Measurements from ENCODE around the gene SPATA25.
A peak's percentile ranks its signal among the peaks of the same experiment; 100 is the strongest.

Gene SPATA25

DNA sequence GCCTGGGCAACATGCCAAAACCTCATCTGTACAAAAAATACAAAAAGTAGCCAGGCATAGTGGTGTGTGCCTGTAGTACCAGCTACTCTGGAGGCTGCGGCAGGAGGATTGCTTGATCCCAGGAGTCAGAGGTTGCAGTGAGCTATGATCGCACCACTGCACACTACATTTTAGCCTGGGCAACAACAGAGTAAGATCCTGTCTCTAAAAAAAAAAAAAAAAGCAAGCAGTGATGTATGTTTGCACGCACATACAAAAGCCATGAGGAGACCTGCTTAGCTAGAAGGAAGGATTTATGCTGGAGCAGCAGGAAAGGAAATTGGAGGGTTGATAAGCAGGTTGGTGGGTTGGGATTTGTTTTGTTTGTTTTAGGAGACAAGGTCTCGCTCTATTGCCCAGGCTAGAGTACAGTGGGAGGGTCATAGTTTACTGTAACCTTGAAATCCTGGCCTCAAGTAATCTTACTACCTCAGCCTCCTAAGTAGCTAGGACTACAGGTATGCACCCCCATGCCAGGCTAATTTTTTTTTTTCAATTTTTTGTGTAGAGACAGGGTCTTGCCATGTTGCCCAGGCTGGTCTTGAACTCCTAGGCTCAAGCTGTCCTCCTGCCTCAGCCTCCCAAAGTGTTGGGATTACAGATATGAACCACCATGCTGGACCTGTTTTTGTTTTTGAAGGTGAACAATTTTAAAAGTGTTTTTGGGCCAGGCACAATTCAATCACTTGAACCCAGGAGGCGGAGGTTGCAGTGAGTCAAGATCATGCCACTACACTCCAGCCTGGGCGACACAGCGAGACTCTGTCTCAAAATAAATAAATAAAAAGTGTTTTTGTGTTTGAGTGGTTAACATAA lies 26.0 kb downstream of the SPATA25 start:
- DNase-seq: no peak

DNA sequence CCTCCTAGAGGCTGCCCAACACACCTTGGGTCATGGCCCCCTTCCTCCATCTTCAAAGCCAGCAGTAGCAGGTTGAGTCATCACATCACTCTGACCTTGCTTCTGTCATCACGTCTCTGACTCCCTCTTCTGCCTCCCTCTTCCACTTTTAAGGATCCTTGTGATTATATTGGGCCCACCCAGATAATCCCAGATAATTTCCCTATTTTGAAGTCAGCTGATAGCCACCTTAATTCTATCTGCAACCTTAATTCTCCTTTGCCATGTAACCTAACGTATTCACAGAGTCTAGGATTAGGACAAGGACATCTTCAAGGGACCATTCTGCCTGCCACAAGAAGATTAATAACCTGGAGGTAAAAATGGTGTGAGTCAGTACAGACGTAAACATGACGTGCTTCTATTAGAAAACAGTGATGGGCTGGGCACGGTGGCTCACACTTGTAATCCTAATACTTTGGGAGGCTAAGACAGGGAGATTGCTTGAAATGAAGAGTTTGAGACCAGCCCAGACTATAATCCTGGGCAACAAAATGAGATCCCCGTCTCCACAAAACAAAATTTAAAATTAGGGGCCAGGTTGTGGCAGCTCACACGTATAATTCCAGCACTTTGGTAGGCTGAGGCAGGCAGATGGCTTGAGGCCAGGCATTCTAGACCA lies 26.7 kb downstream of the SPATA25 start:
- no peak for DNase-seq

GRCh38 chr20:45859916-45860315 lies 27.5 kb downstream of the SPATA25 start:
- DNase-seq: no peak

DNA sequence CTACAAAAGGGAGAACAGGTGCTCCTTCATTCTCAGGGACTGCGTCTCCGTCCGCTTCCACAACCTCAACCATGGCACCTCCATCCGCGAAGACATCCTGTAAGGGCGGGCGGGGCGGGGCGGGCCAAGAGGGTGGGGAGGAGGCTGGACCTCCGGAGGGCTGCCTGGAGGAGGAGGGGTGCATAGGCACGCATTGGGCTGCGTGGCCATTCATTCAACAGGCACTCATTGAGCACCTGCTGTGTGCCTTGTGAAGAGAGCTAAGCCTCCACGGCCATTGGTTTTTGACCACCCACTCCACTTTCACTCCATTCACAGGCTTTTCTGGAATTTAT lies 29.6 kb downstream of the SPATA25 start:
- DNase-seq: no peak

GRCh38 chr20:45857114-45857881 lies 30.1 kb downstream of the SPATA25 start, which contains the start of the genes ACOT8 and ZSWIM3:
Gene ACOT8, minus strand, starts transcription at chr20:45857392. Its CDS starts 77 bp downstream, at chr20:45857315.
Gene ZSWIM3, plus strand, starts transcription at chr20:45857614. Its CDS starts 212 bp downstream, at chr20:45857826.
- peak; percentile 83 for DNase-seq

GRCh38 chr20:45853484-45853883 lies 33.9 kb downstream of the SPATA25 start:
- no peak for DNase-seq

GRCh38 chr20:45852326-45852725 lies 35.1 kb downstream of the SPATA25 start:
- no peak for DNase-seq

DNA sequence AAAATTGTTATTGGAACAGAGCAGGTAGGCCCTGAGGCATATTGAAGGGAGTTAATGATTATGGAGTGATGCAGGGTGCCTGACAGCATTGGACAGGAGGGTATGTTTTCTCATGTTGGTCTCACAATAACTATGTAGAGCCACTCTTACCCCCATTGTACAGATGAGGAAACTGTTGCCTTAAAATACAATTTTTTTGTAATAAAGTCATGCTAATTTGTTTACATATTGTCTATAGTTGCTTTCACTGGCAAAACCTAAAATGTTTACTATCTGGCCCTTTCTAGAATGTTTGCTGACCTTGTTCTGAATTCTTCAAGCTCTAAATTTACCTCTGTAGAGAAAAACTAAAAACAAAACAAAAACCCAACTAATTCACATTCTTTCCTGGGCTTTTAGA lies 35.9 kb downstream of the SPATA25 start:
- DNase-seq: no peak

DNA sequence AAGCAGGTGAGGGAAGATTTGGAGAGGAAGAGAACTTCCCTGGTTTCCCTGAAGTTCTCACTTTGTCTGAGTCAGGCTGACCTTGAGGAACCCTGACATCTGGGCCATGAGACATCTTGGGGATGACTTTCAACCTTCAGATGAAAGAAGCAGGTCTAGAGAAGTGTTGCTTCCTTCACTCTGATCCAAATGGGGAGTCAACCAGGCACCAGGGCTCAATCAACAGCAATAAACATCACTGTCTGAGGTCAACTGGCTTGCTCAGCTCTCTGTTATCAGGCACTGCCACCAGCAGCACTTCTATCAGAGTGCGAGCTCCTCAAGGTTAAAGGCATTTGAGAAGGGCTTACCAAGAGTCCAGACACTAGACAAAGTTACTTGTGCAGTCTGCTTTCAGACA lies 36.5 kb downstream of the SPATA25 start:
- no peak for DNase-seq

GRCh38 chr20:45850238-45850637 lies 37.2 kb downstream of the SPATA25 start:
- no peak for DNase-seq

DNA sequence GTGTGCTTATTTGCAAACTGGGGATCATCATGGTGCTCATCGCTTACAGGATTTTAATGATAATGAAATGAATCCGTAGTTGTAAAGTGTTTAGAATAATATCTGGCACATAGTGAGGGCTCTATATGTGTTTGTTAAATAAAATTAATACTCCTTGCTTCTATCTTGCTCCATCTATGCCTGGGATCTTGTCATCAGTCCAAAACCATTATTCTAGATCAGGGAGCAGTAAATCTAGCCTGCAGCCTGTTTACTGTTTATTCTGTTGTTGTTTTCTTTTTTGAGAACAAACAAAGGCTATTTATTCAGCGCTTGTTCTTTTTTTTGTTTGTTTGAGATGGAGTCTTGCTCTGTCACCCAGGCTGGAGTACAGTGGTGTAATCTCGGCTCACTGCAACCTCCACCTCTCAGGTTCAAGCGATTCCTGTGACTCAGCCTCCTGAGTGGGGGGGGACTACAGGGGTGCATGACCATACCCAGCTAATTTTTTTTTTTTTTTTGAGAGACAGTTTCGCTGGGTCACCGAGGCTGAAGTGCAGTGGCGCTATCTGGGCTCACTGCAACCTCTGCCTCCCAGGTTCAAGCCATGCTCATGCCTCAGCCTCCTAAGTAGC lies 38.3 kb downstream of the SPATA25 start:
- no peak for DNase-seq

- no peak for DNase-seq
These were observed 39.0 kb downstream of the SPATA25 start for GRCh38 chr20:45848421-45848820.

- DNase-seq: no peak
These were observed 42.0 kb downstream of the SPATA25 start for GRCh38 chr20:45845452-45845851.

DNA sequence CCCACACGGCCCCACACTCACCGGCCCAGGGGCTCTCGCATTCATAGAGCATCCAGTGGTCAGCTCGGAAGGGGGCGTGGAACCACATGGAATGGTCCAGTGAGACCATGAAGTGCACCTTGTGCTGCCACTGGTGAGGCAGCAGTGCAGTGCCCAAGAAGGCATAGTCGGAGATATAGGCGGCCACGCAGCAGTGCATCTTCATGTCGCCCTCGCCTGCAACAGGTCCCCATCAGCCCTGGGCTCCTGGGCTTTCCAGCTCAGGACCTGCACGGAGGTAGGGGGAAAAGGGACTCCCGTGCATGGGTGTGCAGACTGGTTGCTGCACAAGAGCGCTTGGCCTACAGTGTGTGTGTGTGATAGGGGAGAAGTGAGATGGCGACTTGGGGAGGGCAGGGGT lies 43.9 kb downstream of the SPATA25 start:
- no peak for DNase-seq

GRCh38 chr20:45842169-45842812 lies 45.1 kb downstream of the SPATA25 start:
- DNase-seq: no peak

- no peak for DNase-seq
These were observed 45.9 kb downstream of the SPATA25 start for GRCh38 chr20:45841407-45842129.

GRCh38 chr20:45840700-45841198 lies 46.7 kb downstream of the SPATA25 start:
- DNase-seq: no peak

GRCh38 chr20:45836841-45837240 lies 50.6 kb downstream of the SPATA25 start:
- no peak for DNase-seq
